SU-DHL-6 (cell line): ENCODE measurements around the gene VCAN.

Source experiments
- H2AFZ ChIP-seq: fragments of 200-600 bp; sonication (generic); 2 replicates; pipeline ENCODE4 v1.6.1; 2014; ENCODE audit warnings: low read depth, mild to moderate bottlenecking, moderate library complexity, mixed read lengths, antibody characterized with exemption, low read length; ENCODE audit not compliant: severe bottlenecking
- H3F3A ChIP-seq: fragments of 200-600 bp; shearing (Covaris generic); 2 replicates; pipeline ENCODE4 v1.6.0; 2016; ENCODE audit warnings: antibody characterized with exemption, mild to moderate bottlenecking; ENCODE audit not compliant: insufficient read depth
- H3K27ac ChIP-seq: fragments of 200-600 bp; sonication (generic); 2 replicates; pipeline ENCODE4 v1.5.1; 2016; ENCODE audit warnings: low read depth, mild to moderate bottlenecking, low read length, moderate library complexity, mixed read lengths
- H3K27me3 ChIP-seq: fragments of 200-600 bp; sonication (generic), shearing (Covaris generic); 2 replicates; pipeline ENCODE4 v1.6.0; 2014; ENCODE audit warnings: mild to moderate bottlenecking, low read length
- H3K36me3 ChIP-seq: fragments of 200-600 bp; sonication (generic); 2 replicates; pipeline ENCODE4 v1.6.1; 2014; ENCODE audit warnings: mild to moderate bottlenecking, low read length, mixed read lengths
- H3K4me2 ChIP-seq: fragments of 300-600, 200-600 bp; shearing (Covaris generic), sonication (generic); 2 replicates; pipeline ENCODE4 v1.6.0; 2014; ENCODE audit warnings: low read length, low read depth, mild to moderate bottlenecking; ENCODE audit not compliant: poor library complexity, severe bottlenecking
- H3K4me3 ChIP-seq: fragments of 200-600 bp; sonication (generic); 2 replicates; pipeline ENCODE4 v1.5.1; 2014; ENCODE audit warnings: antibody characterized with exemption, low read length, mild to moderate bottlenecking, mixed read lengths; ENCODE audit not compliant: insufficient read depth, poor library complexity, severe bottlenecking
- H3K79me2 ChIP-seq: fragments of 200-600 bp; sonication (generic); 2 replicates; pipeline ENCODE4 v1.6.1; 2014; ENCODE audit warnings: mild to moderate bottlenecking, low read length, moderate library complexity; ENCODE audit not compliant: insufficient read depth
- H3K9ac ChIP-seq: fragments of 200-600 bp; sonication (generic); 2 replicates; pipeline ENCODE4 v1.7.0; 2014; ENCODE audit warnings: mild to moderate bottlenecking, low read length
- H3K9me2 ChIP-seq: fragments of 200-600 bp; sonication (generic); replicated peaks from 2 replicates; pipeline ENCODE4 v1.6.1; 2014; ENCODE audit warnings: low read length; ENCODE audit not compliant: insufficient read depth
- H3K9me3 ChIP-seq: fragments of 200-600 bp; sonication (generic); 2 replicates; pipeline ENCODE4 v1.6.1; 2014; ENCODE audit warnings: low read length, mixed read lengths; ENCODE audit not compliant: insufficient read depth
- H4K20me1 ChIP-seq: fragments of 200-600 bp; sonication (generic); 2 replicates; pipeline ENCODE4 v1.6.1; 2014; ENCODE audit warnings: low read depth, mild to moderate bottlenecking, antibody characterized with exemption, low read length, moderate library complexity, mixed read lengths
- EZH2phosphoT487 ChIP-seq: fragments of 200-600 bp; sonication (generic), shearing (Covaris generic); conservative IDR thresholded peaks from 2 replicates; pipeline ENCODE4 v1.6.1; 2018; ENCODE audit warnings: mild to moderate bottlenecking, antibody characterized with exemption, low read length, moderate library complexity, mixed read lengths
- TF ChIP-seq, protein P1 (sequence below): fragments of 200-600 bp; sonication (generic); IDR thresholded peaks from one replicate; pipeline ENCODE4 v1.5.1; 2017; ENCODE audit warnings: antibody characterized with exemption, mild to moderate bottlenecking, low read length, moderate library complexity; ENCODE audit not compliant: insufficient read depth, poor library complexity, severe bottlenecking

VCAN gene

GRCh38 chr5:83475935-83476814, 4.6 kb downstream of the VCAN start:
- H3K4me3 ChIP-seq: no peak overlapping the region
- no peak overlapping the region for H3K9ac ChIP-seq
- TF ChIP-seq, protein P1, sequence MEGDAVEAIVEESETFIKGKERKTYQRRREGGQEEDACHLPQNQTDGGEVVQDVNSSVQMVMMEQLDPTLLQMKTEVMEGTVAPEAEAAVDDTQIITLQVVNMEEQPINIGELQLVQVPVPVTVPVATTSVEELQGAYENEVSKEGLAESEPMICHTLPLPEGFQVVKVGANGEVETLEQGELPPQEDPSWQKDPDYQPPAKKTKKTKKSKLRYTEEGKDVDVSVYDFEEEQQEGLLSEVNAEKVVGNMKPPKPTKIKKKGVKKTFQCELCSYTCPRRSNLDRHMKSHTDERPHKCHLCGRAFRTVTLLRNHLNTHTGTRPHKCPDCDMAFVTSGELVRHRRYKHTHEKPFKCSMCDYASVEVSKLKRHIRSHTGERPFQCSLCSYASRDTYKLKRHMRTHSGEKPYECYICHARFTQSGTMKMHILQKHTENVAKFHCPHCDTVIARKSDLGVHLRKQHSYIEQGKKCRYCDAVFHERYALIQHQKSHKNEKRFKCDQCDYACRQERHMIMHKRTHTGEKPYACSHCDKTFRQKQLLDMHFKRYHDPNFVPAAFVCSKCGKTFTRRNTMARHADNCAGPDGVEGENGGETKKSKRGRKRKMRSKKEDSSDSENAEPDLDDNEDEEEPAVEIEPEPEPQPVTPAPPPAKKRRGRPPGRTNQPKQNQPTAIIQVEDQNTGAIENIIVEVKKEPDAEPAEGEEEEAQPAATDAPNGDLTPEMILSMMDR: no peak
- TF ChIP-seq EZH2phosphoT487: no peak
- H2AFZ ChIP-seq: no peak overlapping the region
- H3F3A ChIP-seq: no peaks in the 10 kb centered on the region
- no peaks in the 10 kb centered on the region; the same call in 1 of the 2 replicates for H3K9me3 ChIP-seq
- H3K9me2 ChIP-seq: no peaks in the 10 kb centered on the region
- no peak overlapping the region for H3K4me2 ChIP-seq
- H3K79me2 ChIP-seq: no peaks in the 10 kb centered on the region
- no peaks in the 10 kb centered on the region for H4K20me1 ChIP-seq
- no peaks in the 10 kb centered on the region for H3K36me3 ChIP-seq
- no peaks in the 10 kb centered on the region for H3K27me3 ChIP-seq
- no peak overlapping the region for H3K27ac ChIP-seq

- no peaks in the 10 kb centered on the region for H3K79me2 ChIP-seq
- no peaks in the 10 kb centered on the region for H3K27me3 ChIP-seq
- TF ChIP-seq, protein P1: no peak
- TF ChIP-seq EZH2phosphoT487: no peak
- no peaks in the 10 kb centered on the region for H3F3A ChIP-seq
- H3K9ac ChIP-seq: no peak overlapping the region
- H2AFZ ChIP-seq: no peak overlapping the region
- no peaks in the 10 kb centered on the region for H3K9me2 ChIP-seq
- H3K36me3 ChIP-seq: no peaks in the 10 kb centered on the region
- no peak overlapping the region for H3K4me2 ChIP-seq
- H3K27ac ChIP-seq: no peak overlapping the region
- no peaks in the 10 kb centered on the region; the same call in 1 of the 2 replicates for H3K9me3 ChIP-seq
- no peaks in the 10 kb centered on the region for H4K20me1 ChIP-seq
- H3K4me3 ChIP-seq: no peak overlapping the region
These were observed 11.4 kb downstream of the VCAN start for GRCh38 chr5:83482961-83483360.

GRCh38 chr5:83484294-83484693, 12.8 kb downstream of the VCAN start:
- Histone ChIP-seq H3K36me3 (no peaks in the 10 kb centered on the region), H3K4me2 (no peak overlapping the region), H3K27ac (no peak overlapping the region), H3K4me3 (no peak overlapping the region), H3K27me3 (no peaks in the 10 kb centered on the region), H4K20me1 (no peaks in the 10 kb centered on the region), H3F3A (no peaks in the 10 kb centered on the region), H2AFZ (no peak overlapping the region), H3K79me2 (no peaks in the 10 kb centered on the region), H3K9ac (no peak overlapping the region), H3K9me2 (no peaks in the 10 kb centered on the region), H3K9me3 (no peaks in the 10 kb centered on the region; the same call in 1 of the 2 replicates)
- no peak for TF ChIP-seq EZH2phosphoT487
- TF ChIP-seq, protein P1: no peak
